ENCODE measurements around the gene RALGPS1. TPM values are rescaled to one million over a fixed set of nuclear protein-coding genes. Genes with fewer than 3 reads are reported as not detected.

RALGPS1 gene
- polyA plus RNA-seq, 1 donor, result 6.7 TPM

- DNase-seq, result no peak
Observed at GRCh38 chr9:127058011-127058644, 143.5 kb downstream of the RALGPS1 start.

GRCh38 chr9:127058645-127059021 is 144.1 kb downstream of the RALGPS1 start:
- no peak for DNase-seq

DNA sequence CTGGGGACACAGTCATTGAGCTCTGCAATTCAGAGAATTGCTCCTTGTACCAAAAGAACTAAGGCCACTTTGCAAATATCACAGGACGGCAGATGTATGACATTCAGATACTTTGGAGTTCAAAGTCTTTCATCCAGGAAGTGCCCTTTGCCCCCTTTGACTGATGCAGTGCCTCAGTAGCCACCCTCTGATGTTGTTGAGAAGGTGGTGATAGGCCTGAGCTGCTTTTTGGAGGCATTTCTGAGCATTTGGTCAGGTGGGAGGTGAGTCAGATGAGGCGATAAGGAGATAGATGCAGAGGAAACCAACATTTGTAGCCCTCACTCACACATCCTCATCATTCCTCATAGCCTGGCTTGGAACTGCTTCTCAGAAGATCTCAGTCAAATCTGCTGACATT is 144.4 kb downstream of the RALGPS1 start:
- DNase-seq, result no peak

DNA sequence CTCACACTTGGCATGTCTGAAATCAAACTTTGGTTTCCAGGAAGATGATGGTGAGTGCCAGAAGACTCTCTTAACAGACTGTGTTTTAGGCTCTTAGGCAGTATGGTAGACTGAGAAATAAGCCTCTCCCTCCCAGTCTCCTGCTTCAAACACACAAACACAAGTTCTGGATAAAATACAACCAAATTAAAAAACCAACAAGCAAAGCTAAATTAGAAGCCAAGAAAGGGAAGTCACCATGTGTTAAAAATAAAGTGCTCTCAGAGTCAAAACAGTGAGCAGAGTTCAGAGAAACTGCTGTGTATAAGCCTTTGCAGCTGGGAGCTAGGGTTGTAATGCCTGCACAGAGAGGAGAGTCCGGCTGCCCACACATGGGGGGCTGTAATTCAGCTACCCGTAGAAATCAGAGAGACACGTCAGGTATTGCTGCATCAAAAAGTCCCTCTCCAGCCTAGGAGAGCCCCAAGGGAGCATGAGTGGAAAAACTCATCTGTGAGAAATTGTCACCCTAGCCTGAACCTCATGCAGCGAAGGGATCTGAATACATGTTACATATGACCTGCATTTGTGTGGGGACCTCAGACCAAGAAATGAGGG is 145.3 kb downstream of the RALGPS1 start:
- no peak for DNase-seq

DNA sequence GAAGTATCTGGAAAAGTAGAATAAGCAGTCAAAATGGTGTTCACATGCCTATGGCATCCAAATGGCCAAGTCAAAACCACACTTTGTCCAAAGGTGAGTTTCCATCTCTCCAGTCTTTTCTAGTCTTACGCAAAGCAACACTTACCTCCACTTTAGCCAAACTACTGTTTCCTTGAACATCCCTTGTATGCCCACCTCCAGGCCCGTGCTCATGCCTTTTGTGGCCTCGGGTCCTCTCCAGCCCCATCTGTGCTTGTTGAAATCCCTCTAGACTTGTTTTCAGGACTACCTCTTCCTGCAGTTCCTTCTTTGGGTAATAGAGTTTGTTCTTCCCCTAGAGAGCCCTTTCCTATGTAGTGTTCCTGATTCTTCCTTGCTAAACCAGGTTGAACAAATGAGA is 146.8 kb downstream of the RALGPS1 start:
- DNase-seq, result no peak

- DNase-seq, result no peak
Observed at GRCh38 chr9:127064335-127064734, 149.8 kb downstream of the RALGPS1 start.

DNA sequence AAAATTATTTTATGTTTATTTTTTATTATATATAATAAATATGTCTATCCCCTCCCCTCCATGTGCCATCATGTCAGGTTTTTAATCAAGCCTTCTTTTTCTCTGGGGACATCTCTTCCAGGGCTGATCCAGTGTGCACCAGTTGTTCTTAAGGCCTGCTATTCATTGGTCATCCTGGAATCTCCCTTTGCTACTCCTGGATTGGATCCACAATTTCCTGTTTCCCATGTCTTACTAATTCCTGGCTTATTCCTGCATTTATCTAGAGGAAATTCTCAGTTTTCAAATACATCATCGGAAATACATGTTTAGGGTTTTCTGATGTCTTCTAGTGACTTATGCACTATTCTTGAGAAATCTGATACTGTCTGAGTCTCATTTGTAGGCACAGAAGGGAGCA is 151.0 kb downstream of the RALGPS1 start:
- DNase-seq, result no peak

DNA sequence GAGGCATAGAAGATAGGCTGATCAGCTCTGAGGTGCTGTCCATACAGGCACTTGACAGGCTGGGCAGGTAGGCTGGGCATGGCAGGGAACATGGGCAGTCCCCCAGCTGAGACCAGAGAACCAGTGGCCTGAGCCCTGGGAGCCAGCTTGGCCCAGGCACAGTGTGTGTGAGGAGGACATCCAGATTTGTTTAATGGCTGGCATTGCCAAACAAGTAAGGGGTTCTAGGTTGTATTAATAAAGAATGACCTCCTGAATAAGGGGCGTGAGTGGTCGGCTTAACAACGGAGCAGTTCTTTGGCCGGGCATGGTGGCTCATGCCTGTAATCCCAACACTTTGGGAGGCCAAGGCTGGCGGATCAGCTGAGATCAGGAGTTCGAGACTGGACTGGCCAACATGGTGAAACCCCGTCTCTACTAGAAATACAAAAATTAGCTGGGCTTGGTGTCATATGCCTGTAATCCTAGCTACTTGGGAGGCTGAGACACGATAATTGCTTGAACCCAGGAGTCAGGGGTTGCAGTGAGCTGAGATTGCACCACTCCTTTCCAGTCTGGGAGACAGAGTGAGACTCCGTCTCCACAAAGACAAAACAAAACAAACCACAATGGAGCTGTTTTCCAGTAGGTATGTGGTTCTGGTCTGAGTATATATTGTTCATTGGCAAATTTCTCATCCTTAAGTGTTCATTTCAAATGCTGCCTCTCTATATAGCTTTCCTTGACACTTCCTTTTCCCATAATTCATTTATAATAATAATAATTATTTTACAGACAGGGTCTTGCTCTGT is 151.7 kb downstream of the RALGPS1 start:
- DNase-seq, result no peak

DNA sequence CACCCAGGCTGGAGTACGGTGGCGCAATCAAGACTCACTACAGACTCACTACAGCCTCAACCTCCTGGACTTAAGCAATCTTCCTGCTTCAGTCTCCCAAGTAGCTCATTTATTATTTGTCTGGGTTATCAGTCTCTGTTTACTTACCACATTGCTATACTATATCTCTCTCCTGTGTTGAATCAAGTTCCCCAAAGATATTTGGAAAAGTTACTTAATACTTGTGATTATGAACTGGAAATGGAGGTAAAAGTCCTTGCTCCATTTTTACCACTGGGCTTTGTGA is 152.2 kb downstream of the RALGPS1 start:
- no peak for DNase-seq

DNA sequence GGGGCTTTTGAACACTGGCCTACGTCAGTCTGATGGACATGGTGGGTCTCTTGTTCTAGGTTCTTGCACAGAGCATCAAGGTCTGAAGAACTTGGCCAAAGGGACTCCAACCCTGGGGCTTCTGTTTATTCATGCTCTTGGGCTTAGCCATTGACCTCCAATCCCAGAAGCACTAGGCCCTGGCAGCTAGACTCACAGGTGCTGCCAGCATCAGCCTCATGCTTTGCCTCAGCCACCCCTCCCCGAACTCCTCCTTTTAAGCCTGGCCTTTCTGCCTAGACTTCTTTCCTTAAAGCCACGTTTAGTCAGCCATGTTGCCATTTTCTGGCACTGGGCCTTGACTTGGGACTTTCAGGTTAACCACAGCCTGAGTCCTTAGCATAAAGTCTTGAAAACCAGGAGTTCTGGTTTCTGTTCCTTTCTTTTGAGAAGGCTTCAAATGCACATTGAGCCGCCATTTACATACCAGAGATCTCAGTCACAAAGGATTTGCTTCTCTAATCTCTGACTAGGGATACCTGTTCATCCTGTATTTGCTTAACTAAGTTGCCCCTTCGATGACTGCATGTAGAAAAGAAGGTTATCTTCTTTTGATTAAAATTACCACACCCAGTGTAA is 153.1 kb downstream of the RALGPS1 start:
- DNase-seq, result no peak

GRCh38 chr9:127074561-127075548 is 160.3 kb downstream of the RALGPS1 start:
- DNase-seq, result no peak

DNA sequence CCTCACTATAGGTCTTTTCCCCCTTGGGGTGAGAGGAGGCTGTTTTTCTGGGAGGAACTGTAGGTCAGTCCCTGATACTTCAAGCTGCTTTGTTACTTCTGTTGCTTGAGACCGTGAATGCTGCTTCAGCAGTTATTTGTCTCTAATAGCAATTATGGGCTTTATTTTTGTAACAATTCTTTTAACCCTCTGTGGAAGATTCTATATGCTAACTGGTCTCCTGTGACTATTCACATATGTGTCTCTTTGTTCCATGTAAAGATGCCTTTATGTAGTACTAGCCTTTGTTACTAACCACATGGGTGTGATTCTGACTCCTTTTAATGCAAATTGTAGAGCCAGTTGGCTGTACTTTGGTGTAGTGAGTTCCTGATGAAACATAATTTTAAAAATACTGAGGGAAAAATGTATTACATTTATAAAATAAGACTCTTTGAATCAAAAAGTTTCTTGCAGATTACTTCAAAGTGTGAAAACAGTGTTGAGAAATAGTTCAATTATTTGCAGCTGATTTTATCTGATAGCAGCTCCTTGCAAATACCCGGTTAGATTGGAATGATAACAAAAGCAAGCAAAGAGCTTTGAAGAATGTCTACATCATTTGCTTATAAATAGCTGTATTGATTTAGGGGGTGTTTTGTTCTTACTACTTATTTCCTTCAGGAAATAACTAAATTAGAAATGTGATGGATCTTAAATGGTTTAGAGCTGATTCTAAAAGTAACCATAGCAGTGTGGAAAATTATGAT is 161.2 kb downstream of the RALGPS1 start:
- DNase-seq, result no peak

- DNase-seq, result no peak
Observed at GRCh38 chr9:127076860-127077643, 162.5 kb downstream of the RALGPS1 start.

DNA sequence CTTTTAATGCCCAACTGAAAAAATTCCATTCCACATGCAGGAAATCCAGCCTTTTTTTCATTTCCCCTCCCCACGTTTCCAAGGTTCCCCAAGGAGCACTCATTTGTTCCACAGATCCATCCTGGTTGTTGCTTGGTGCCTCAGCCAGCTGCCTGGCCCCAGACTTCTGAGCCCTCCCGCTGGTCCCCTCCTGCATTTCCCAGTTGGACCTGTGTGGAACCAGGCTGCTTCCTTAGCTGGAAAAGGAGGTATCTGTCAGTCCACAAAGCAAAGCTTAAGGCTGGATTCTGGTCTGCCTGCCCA is 163.0 kb downstream of the RALGPS1 start:
- DNase-seq, result no peak

DNA sequence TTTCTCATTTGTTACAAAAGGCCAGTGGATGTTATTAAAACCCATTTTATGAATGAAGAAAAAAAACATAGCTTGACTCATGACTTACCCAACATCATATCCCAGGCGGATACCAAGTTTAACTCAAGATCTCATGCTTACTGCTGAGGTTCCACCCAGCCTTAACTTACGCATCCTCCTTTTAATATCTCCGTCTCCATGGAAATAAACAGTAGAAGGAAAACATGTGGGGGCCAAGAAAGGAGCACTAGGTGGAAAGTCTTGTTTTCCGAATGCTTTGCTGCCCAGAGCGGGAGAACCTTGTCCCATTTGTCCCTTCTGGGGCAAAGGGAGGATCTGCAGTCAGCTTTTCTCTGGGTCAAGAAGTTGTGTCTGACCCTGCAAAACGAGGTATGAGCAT is 163.8 kb downstream of the RALGPS1 start:
- DNase-seq, result no peak

- no peak for DNase-seq
Observed at GRCh38 chr9:127078988-127079387, 164.4 kb downstream of the RALGPS1 start.

- no peak for DNase-seq
Observed at GRCh38 chr9:127079446-127080140, 165.0 kb downstream of the RALGPS1 start.

GRCh38 chr9:127081250-127082185 is 166.9 kb downstream of the RALGPS1 start:
- DNase-seq, result no peak

Measured in hindlimb muscle (tissue), 1 donor.